K562 (cell line): Measurements from ENCODE around the gene CST8. TPM values are rescaled to one million over a fixed set of nuclear protein-coding genes. Genes with fewer than 3 reads are reported as not detected.

Experiments
- ATAC-seq: fragments of 200-7000 bp; cut with Tn5 transposase; 3 replicates; pipeline ENCODE4 v1.9.1; 2020; ENCODE audit warnings: moderate library complexity
- BruUV-seq: library from RNA; stranded (reverse); fragments of 400-500 nt; replicated peaks from 2 replicates; lab custom pipeline; 2021; lab: Mats Ljungman, UMichigan
- CTCF ChIA-PET: fragments of 300-600 bp; formaldehyde crosslinking; extraction: SDS; loops from one replicate; lab custom pipeline; 2021; ENCODE audit warnings: low intra/inter-chr PET ratio; lab: Yijun Ruan, JAX
- POLR2A ChIA-PET: fragments of 300-600, 350-650 bp; sonication (Branson Sonifier 250); formaldehyde crosslinking; extraction: SDS; loops from one replicate; lab custom pipeline; 2021; ENCODE audit warnings: antibody characterized with exemption, inconsistent platforms; lab: Yijun Ruan, JAX
- DNase-seq, 4 experiments: peaks; one replicate each; pipeline versions ENCODE4 v3.0.0 to v3.0.0-alpha.2; 2011 to 2018; ENCODE audit warnings: low spot score in 3 of 4, mixed read lengths in 3 of 4; ENCODE audit errors: extremely low read depth in 1 of 4
- FAIRE-seq: peaks from 2 replicates; lab custom pipeline; 2011; peaks lifted over from hg19 to GRCh38; lab: Jason Lieb, UNC
- H2AFZ ChIP-seq: 2 replicates; pipeline ENCODE4 v1.6.0; 2011; ENCODE audit warnings: low read depth, low read length, control low read depth, inconsistent platforms
- H3K27ac ChIP-seq: fragments of 200-600 bp; 3 replicates; pipeline ENCODE4 v1.8.0; 2011; ENCODE audit warnings: low read depth, mild to moderate bottlenecking, control low read depth, inconsistent platforms, low read length, moderate library complexity, mixed read lengths; ENCODE audit errors: extremely low read depth
- H3K27me3 ChIP-seq, 2 experiments: fragments of 300-600 bp in 1 of 2; 2 replicates in 1 of 2; 3 replicates in 1 of 2; pipeline versions ENCODE4 v1.6.0 to v1.8.0; 2011; ENCODE audit warnings: inconsistent platforms in 2 of 2, low read length in 2 of 2, mild to moderate bottlenecking in 1 of 2, mixed read lengths in 1 of 2, moderate library complexity in 1 of 2; ENCODE audit not compliant: control insufficient read depth in 2 of 2, insufficient read depth in 2 of 2
- H3K36me3 ChIP-seq: fragments of 300-600 bp; 3 replicates; pipeline ENCODE4 v1.8.0; 2011; ENCODE audit warnings: mild to moderate bottlenecking, low read length, inconsistent platforms; ENCODE audit not compliant: control insufficient read depth, insufficient read depth
- H3K4me1 ChIP-seq, 2 experiments: fragments of 200-600 bp in 1 of 2; replicated peaks in 1 of 2; 2 replicates in 1 of 2; 3 replicates in 1 of 2; pipeline versions ENCODE4 v1.5.1 to v1.8.0; 2011; ENCODE audit warnings: inconsistent platforms in 2 of 2, low read length in 2 of 2, mild to moderate bottlenecking in 1 of 2, mixed read lengths in 1 of 2, moderate library complexity in 1 of 2; ENCODE audit not compliant: control insufficient read depth in 2 of 2, insufficient read depth in 2 of 2
- H3K4me2 ChIP-seq: 2 replicates; pipeline ENCODE4 v1.6.1; 2011; ENCODE audit warnings: low read length, control low read depth, inconsistent platforms, mixed read lengths; ENCODE audit not compliant: insufficient read depth
- H3K4me3 ChIP-seq: fragments of 200-600 bp; sonication (generic), shearing (Covaris generic); 2 replicates; pipeline ENCODE4 v1.5.1; 2016; ENCODE audit warnings: control low read depth, inconsistent platforms
- H3K79me2 ChIP-seq: fragments of 200-600 bp; 3 replicates; pipeline ENCODE4 v1.8.0; 2011; ENCODE audit warnings: low read length, inconsistent platforms; ENCODE audit not compliant: control insufficient read depth, insufficient read depth
- H3K9ac ChIP-seq, 2 experiments: 2 replicates each; pipeline versions ENCODE4 v1.6.0 to v1.6.1; 2011; ENCODE audit warnings: low read depth in 2 of 2, low read length in 2 of 2, control low read depth in 1 of 2, inconsistent platforms in 1 of 2, mild to moderate bottlenecking in 1 of 2, mixed read lengths in 1 of 2; ENCODE audit not compliant: insufficient read depth in 1 of 2
- H3K9me1 ChIP-seq: one replicate; pipeline ENCODE4 v1.6.0; 2011; ENCODE audit warnings: inconsistent platforms, mild to moderate bottlenecking, low read length, moderate library complexity; ENCODE audit not compliant: control insufficient read depth, insufficient read depth
- H3K9me3 ChIP-seq: replicated peaks from 2 replicates; pipeline ENCODE4 v1.5.1; 2011; ENCODE audit warnings: low read depth, low read length, inconsistent platforms; ENCODE audit not compliant: control insufficient read depth, insufficient read depth
- H4K20me1 ChIP-seq: replicated peaks from 2 replicates; pipeline ENCODE4 v1.6.1; 2011; ENCODE audit warnings: low read length, inconsistent platforms, mixed read lengths; ENCODE audit not compliant: control insufficient read depth, insufficient read depth
- BRD9 ChIP-seq: fragments of 450-650 bp; IDR thresholded peaks from 2 replicates; pipeline ENCODE4 v1.6.1; 2018; ENCODE audit warnings: low read depth; ENCODE audit not compliant: partially characterized antibody
- DMBX1 ChIP-seq: fragments of 250-450 bp; sonication (Bioruptor Pico); IDR thresholded peaks from 2 replicates; pipeline ENCODE4 v1.8.0; 2022; ENCODE audit warnings: inconsistent platforms, mild to moderate bottlenecking, moderate library complexity, borderline replicate concordance
- PTTG1 ChIP-seq: fragments of 450-650 bp; IDR thresholded peaks from 2 replicates; pipeline ENCODE4 v1.6.1; 2016; ENCODE audit warnings: low read depth, mild to moderate bottlenecking, missing genetic modification characterization, missing compliant biosample characterization
- RFX1 ChIP-seq: fragments of 450-650 bp; IDR thresholded peaks from 2 replicates; pipeline ENCODE4 v1.6.1; 2016; ENCODE audit warnings: mild to moderate bottlenecking, moderate library complexity
- SRSF9 ChIP-seq: fragments of 200-400 bp; formaldehyde crosslinking; IDR thresholded peaks from 2 replicates; pipeline ENCODE4 v1.6.1; 2017; ENCODE audit warnings: low read depth, low read length, borderline replicate concordance
- ZFP30 ChIP-seq: fragments of 250-450 bp; sonication (Bioruptor Pico); IDR thresholded peaks from 2 replicates; pipeline ENCODE4 v1.8.0; 2022; ENCODE audit warnings: moderate library complexity, mild to moderate bottlenecking, inconsistent platforms, borderline replicate concordance
- WGBS: fragments of 100-300 bp; shearing (Covaris generic); methylation state at CpG from one replicate; pipeline ENCODE4 v1.1.6; 2016; ENCODE audit warnings: low coverage, mixed read lengths; ENCODE audit not compliant: insufficient coverage; ENCODE audit errors: missing lambda C conversion rate; 5-methylcytosine and 5-hydroxymethylcytosine counted together
- in situ Hi-C: fragments of 300-500 bp; cut with MboI; formaldehyde crosslinking; loops from 4 replicates; pipeline ENCODE4 v1.15.0; 2018; ENCODE audit warnings: inconsistent platforms, mixed read lengths
- intact Hi-C: fragments of 100-400 bp; cut with micrococcal nuclease; formaldehyde crosslinking; loops from 2 replicates; pipeline ENCODE4 v1.14.2; 2022
- polyA plus RNA-seq, 8 experiments: library from polyadenylated mRNA; depleted of rRNA in 4 of 8; stranded (reverse) in 5 of 8; unstranded in 3 of 8; fragments of >200 nt; fragmentation: Nextera tagmentation in 2 of 8; fragmentation: Illumina TruSeq in 1 of 8; extraction: Ambion mirVana in 2 of 8; extraction: Trizol in 1 of 8; gene quantifications; 2 replicates each; pipeline versions ENCODE4 v1.2.1 to v1.2.3, GENCODE V29; 2011 to 2014; ENCODE audit warnings: inconsistent platforms in 1 of 8, missing spikeins in 1 of 8
- total RNA-seq, 7 experiments: library from RNA; depleted of rRNA in 6 of 7; stranded (reverse); fragments of >200 nt in 6 of 7; fragmentation: Illumina TruSeq in 2 of 7; extraction: Trizol in 2 of 7; gene quantifications; 2 replicates each; pipeline versions ENCODE4 v1.2.1 to v1.2.3, GENCODE V29; 2011 to 2021; ENCODE audit warnings: low replicate concordance in 1 of 7
- TF ChIP-seq, protein P1 (sequence below): fragments of 250-450 bp; sonication (Bioruptor Pico); IDR thresholded peaks from 2 replicates; pipeline ENCODE4 v1.8.0; 2022; ENCODE audit warnings: inconsistent platforms, mild to moderate bottlenecking, moderate library complexity, borderline replicate concordance

Gene CST8
- total and polyA plus RNA-seq, 9 of the 15 experiments (the other 6 are each of a cell fraction or from before 2014, with no cell fraction given), result not detected

DNA sequence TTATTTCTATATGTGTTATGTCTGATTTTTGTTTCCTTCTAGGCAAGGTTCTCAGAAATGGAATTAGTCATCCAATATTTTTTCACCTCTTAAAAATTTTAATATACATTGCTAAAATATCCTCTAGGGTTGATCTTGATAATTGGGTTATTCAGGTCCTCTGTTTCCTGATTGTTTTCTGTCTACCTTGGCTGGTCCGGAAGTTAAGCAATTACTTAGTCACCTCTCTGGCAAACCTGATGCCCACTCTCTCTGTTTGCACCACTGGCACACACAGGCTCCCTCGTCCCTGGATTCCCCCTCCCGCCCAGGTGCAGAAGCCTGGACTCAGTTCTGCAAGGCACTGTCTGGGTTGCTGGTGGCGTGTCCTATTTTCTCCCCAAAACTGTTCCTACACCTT lies 49.7 kb downstream of the CST8 start:
- Histone ChIP-seq H3K4me1 (no peaks in the 10 kb centered on the region), H3K27ac (no peak overlapping the region), H3K27me3 (no peaks in the 10 kb centered on the region), H3K4me2 (no peak overlapping the region), H3K79me2 (no peaks in the 10 kb centered on the region), H4K20me1 (no peaks in the 10 kb centered on the region), H3K9me1 (no peaks in the 10 kb centered on the region), H3K9ac (no peak overlapping the region), H2AFZ (no peak overlapping the region), H3K4me3 (no peak overlapping the region), H3K9me3 (no peaks in the 10 kb centered on the region), H3K36me3 (no peaks in the 10 kb centered on the region)
- ATAC-seq (no peak), DNase-seq (no peak), FAIRE-seq (no peak)
- no TSS peak for BruUV-seq
- 0% methylated on average over 4 of the region's 4 CpGs for WGBS
- intact Hi-C loops (no loop called here), in situ Hi-C loops (no loop called here)
- ChIA-PET CTCF (no interaction called here), POLR2A (no interaction called here)
- TF ChIP-seq ZFP30 (CRISPR knock-in tag), result no peak
- no peak for TF ChIP-seq DMBX1 (CRISPR knock-in tag)
- no peak for TF ChIP-seq RFX1
- TF ChIP-seq, protein P1, sequence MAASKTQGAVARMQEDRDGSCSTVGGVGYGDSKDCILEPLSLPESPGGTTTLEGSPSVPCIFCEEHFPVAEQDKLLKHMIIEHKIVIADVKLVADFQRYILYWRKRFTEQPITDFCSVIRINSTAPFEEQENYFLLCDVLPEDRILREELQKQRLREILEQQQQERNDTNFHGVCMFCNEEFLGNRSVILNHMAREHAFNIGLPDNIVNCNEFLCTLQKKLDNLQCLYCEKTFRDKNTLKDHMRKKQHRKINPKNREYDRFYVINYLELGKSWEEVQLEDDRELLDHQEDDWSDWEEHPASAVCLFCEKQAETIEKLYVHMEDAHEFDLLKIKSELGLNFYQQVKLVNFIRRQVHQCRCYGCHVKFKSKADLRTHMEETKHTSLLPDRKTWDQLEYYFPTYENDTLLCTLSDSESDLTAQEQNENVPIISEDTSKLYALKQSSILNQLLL (CRISPR knock-in tag), result no peak
- TF ChIP-seq SRSF9, result no peak
- no peak for TF ChIP-seq BRD9
- TF ChIP-seq PTTG1 (tag), result no peak
